Kidney (tissue), 14 donors: ENCODE data around the gene RAMP3. TPM values are rescaled to one million over a fixed set of nuclear protein-coding genes. Genes with fewer than 3 reads are reported as not detected.

Experiments
- DNase-seq, 5 donors: peaks; one replicate each; pipeline ENCODE4 v3.0.0-alpha.2; 2013 to 2020
- FAIRE-seq: peaks from 2 replicates; lab custom pipeline; 2012; peaks lifted over from hg19 to GRCh38; lab: Jason Lieb, UNC
- H3K27ac ChIP-seq, 2 donors: one replicate each; pipeline ENCODE4 v1.7.0; 2013; ENCODE audit warnings: low read depth in 2 of 2, low read length in 2 of 2, inconsistent platforms in 1 of 2
- H3K27me3 ChIP-seq: one replicate; pipeline ENCODE4 v1.7.1; 2013; ENCODE audit warnings: low read length, inconsistent platforms; ENCODE audit not compliant: control insufficient read depth, insufficient read depth
- H3K36me3 ChIP-seq, 3 donors: one replicate each; pipeline versions ENCODE4 v1.7.0 to v1.7.1; 2013; ENCODE audit warnings: low read length in 3 of 3, control low read depth in 1 of 3, inconsistent platforms in 1 of 3; ENCODE audit not compliant: insufficient read depth in 3 of 3, control insufficient read depth in 2 of 3
- H3K4me1 ChIP-seq, 3 donors: one replicate each; pipeline versions ENCODE4 v1.7.0 to v1.7.1; 2013; ENCODE audit warnings: low read length in 3 of 3, inconsistent platforms in 1 of 3, low read depth in 1 of 3; ENCODE audit not compliant: control insufficient read depth in 2 of 3, insufficient read depth in 2 of 3
- H3K4me3 ChIP-seq, 3 donors: one replicate each; pipeline versions ENCODE4 v1.7.0 to v1.8.1; 2013; ENCODE audit warnings: low read length in 3 of 3, control low read depth in 1 of 3, inconsistent platforms in 1 of 3
- H3K9ac ChIP-seq, 3 donors: one replicate each; pipeline versions ENCODE4 v1.7.0 to v1.7.1; 2013; ENCODE audit warnings: low read length in 3 of 3, control low read depth in 1 of 3, inconsistent platforms in 1 of 3
- H3K9me3 ChIP-seq, 3 donors: one replicate each; pipeline versions ENCODE4 v1.7.0 to v1.7.1; 2013; ENCODE audit warnings: low read length in 3 of 3, control low read depth in 1 of 3, inconsistent platforms in 1 of 3; ENCODE audit not compliant: control insufficient read depth in 2 of 3, insufficient read depth in 1 of 3
- intact Hi-C: fragments of 100-400 bp; cut with DNase I; formaldehyde crosslinking; loops from one replicate; pipeline ENCODE4 v1.11.1; 2022
- polyA plus RNA-seq: library from polyadenylated mRNA; stranded (reverse); fragments of 350-450 nt; fragmentation: Illumina TruSeq; extraction: RNeasy Lipid Tissue Mini Kit (QIAGEN cat#74804); gene quantifications from one replicate; pipeline ENCODE4 v1.2.3, GENCODE V29; 2014; ENCODE audit warnings: low read depth, low replicate concordance; ENCODE audit not compliant: insufficient read depth
- total RNA-seq: library from RNA; stranded (reverse); fragmentation: NEBNext Ultra II Directional; extraction: Animal tissue kit (Norgen Biotek cat#: 25700); gene quantifications from one replicate; pipeline ENCODE4 v1.2.1, GENCODE V29; 2021
- TF ChIP-seq, protein P1 (sequence below): IDR thresholded peaks from 3 replicates; pipeline ENCODE4 v1.5.1; 2012; ENCODE audit warnings: mild to moderate bottlenecking, moderate library complexity, borderline replicate concordance; ENCODE audit not compliant: insufficient read depth; ENCODE audit errors: extremely low read depth
- donor health status: control.
- donor health status: control.
- donor health status: control.
- donor health status: control.
- donor health status: control.
- donor health status: DM: yes; HTN: yes; CAD: no.
- donor health status: Normal renal cell carcinoma (clear cell type).

The RAMP3 gene
- total and polyA plus RNA-seq, 2 donors from 2014 or later = 82.6 to 168 TPM

DNA sequence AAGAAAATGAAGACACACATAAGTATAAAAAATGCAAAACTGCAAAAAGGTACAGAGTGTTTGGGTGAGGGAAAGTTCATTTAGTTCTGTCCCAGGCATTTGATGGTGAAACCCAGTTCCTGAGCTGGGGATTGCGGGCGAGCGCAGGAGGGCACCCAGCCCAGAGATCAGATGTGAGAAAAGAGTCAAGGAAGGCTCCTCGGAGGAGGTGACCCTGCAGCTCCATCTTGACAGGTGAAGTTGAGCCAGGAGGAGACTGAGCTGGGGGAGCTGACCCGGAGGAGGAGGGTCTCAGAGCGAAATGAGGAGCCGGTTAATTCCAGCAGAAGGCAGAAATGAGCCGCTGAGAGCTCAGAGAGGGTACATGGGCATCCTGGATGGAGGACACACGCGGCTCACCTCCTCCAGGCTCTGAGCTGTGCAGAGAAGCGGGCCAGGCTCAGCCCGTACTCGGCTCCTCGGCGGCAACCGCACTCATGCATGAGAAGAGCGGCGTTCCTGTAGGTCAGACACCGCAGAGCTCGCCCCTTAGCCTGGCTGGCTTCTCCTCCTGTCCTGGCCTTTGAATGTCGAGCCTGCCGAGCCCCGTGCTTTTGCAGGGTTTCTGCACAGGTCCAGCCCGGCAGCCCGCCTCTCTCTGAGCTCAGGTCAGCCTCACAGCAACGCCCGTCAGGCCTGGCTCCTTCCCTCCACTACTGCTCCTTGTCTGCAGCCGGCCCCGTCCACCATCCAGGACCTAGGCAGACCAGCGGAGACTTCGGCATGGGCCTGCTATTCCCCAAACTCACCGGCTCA is 9.5 kb upstream of the RAMP3 start:
- no peak overlapping the region for H3K27ac ChIP-seq
- FAIRE-seq (no peak), DNase-seq (peak in 4 of 5 donors; percentile 29 to 70 (median 39))
- H3K27me3 ChIP-seq = no peaks in the 10 kb centered on the region
- H3K36me3 ChIP-seq = no peaks in the 10 kb centered on the region
- no peaks in the 10 kb centered on the region for H3K4me1 ChIP-seq
- TF ChIP-seq, protein P1, sequence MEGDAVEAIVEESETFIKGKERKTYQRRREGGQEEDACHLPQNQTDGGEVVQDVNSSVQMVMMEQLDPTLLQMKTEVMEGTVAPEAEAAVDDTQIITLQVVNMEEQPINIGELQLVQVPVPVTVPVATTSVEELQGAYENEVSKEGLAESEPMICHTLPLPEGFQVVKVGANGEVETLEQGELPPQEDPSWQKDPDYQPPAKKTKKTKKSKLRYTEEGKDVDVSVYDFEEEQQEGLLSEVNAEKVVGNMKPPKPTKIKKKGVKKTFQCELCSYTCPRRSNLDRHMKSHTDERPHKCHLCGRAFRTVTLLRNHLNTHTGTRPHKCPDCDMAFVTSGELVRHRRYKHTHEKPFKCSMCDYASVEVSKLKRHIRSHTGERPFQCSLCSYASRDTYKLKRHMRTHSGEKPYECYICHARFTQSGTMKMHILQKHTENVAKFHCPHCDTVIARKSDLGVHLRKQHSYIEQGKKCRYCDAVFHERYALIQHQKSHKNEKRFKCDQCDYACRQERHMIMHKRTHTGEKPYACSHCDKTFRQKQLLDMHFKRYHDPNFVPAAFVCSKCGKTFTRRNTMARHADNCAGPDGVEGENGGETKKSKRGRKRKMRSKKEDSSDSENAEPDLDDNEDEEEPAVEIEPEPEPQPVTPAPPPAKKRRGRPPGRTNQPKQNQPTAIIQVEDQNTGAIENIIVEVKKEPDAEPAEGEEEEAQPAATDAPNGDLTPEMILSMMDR = no peak
- no peak overlapping the region for H3K4me3 ChIP-seq
- intact Hi-C loops = no loop called here
- no peak overlapping the region for H3K9ac ChIP-seq
- no peaks in the 10 kb centered on the region for H3K9me3 ChIP-seq

DNA sequence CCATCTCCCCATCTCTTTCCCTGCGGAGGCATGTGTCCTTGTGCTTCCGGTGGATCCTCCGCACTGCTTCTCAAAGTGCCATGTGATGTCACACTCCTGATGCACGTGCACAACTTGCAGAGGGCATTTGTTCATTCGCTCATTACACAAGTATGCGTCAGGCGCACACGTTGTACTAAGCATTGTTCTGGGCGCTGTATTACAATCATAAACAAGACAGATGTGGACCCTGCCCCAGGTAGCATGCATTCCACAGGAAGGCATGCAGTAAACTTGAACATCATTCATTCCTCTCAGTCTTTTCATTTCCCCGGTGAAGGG is 9.0 kb upstream of the RAMP3 start:
- DNase-seq (no peak), FAIRE-seq (no peak)
- Histone ChIP-seq H3K9ac (no peak overlapping the region), H3K27me3 (no peaks in the 10 kb centered on the region), H3K36me3 (no peaks in the 10 kb centered on the region), H3K4me1 (no peaks in the 10 kb centered on the region), H3K27ac (no peak overlapping the region), H3K4me3 (no peak overlapping the region), H3K9me3 (no peaks in the 10 kb centered on the region)
- intact Hi-C loops = no loop called here
- TF ChIP-seq, protein P1 = no peak

DNA sequence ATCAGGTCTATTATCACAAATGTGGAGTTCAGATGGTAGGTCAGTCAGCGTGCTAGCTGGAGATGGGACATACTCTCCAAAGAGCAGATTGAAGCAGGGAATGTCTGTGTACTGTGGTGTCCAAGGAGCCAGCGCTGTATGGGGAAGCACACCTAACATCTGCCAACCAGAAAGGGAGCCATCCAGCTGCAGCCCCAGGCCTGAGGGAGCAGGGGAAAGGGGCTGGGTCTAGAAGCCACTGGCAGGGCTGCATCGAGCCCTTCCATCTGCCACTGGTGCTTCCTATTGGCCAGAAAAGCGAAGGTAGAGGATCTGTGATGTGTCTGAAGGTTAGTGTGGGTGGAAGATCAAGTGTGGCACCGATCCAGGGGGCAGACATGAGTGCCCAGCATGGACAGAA is 8.0 kb upstream of the RAMP3 start:
- no peaks in the 10 kb centered on the region for H3K4me1 ChIP-seq
- no peaks in the 10 kb centered on the region for H3K9me3 ChIP-seq
- no peak overlapping the region for H3K4me3 ChIP-seq
- FAIRE-seq (no peak), DNase-seq (peak in 2 of 5 donors; percentile 18 to 20)
- intact Hi-C loops = loop anchor here (10.0 kb wide), 1 partner anchor 715 kb away; no protein-coding TSS in a partner anchor
- H3K27me3 ChIP-seq = no peaks in the 10 kb centered on the region
- TF ChIP-seq, protein P1 = no peak
- H3K27ac ChIP-seq = no peak overlapping the region
- no peak overlapping the region for H3K9ac ChIP-seq
- no peaks in the 10 kb centered on the region for H3K36me3 ChIP-seq
